ENCODE measurements around the gene SMURF1. TPM values are rescaled to one million over a fixed set of nuclear protein-coding genes. Genes with fewer than 3 reads are reported as not detected.
"Not testable (repeated sequence)": the region's sequence is repeated elsewhere in the genome, so short reads cannot be mapped to it uniquely, and the experiment has no call there.

The SMURF1 gene
- total RNA-seq, 1 experiment from 2014 or later = 19.7 TPM

- no peak overlapping the region for H3K4me3 ChIP-seq (ENCODE audit: insufficient read depth, low read depth, low read length)
- H3K27me3 ChIP-seq (ENCODE audit: control insufficient read depth, insufficient read depth, low read length) = no peaks in the 10 kb centered on the region
- DNase-seq = no peak
- H3K36me3 ChIP-seq (replicated peaks; ENCODE audit: control insufficient read depth, insufficient read depth, low read length) = no peaks in the 10 kb centered on the region
Observed at GRCh38 chr7:99102361-99102760, 41.5 kb downstream of the SMURF1 start.

GRCh38 chr7:99101516-99101915 is 42.4 kb downstream of the SMURF1 start:
- H3K4me3 ChIP-seq (ENCODE audit: insufficient read depth, low read depth, low read length); DNase-seq; H3K27me3 ChIP-seq (ENCODE audit: control insufficient read depth, insufficient read depth, low read length); H3K36me3 ChIP-seq (replicated peaks; ENCODE audit: control insufficient read depth, insufficient read depth, low read length): not testable (repeated sequence)

- no peaks in the 10 kb centered on the region for H3K27me3 ChIP-seq (ENCODE audit: control insufficient read depth, insufficient read depth, low read length)
- H3K36me3 ChIP-seq (replicated peaks; ENCODE audit: control insufficient read depth, insufficient read depth, low read length) = no peaks in the 10 kb centered on the region
- no peak overlapping the region for H3K4me3 ChIP-seq (ENCODE audit: insufficient read depth, low read depth, low read length)
- DNase-seq = no peak
Observed at GRCh38 chr7:99099499-99100077, 44.3 kb downstream of the SMURF1 start.

GRCh38 chr7:99098824-99099498 is 44.9 kb downstream of the SMURF1 start:
- Histone ChIP-seq H3K36me3 (replicated peaks; ENCODE audit: control insufficient read depth, insufficient read depth, low read length) (no peaks in the 10 kb centered on the region), H3K4me3 (ENCODE audit: insufficient read depth, low read depth, low read length) (no peak overlapping the region), H3K27me3 (ENCODE audit: control insufficient read depth, insufficient read depth, low read length) (no peaks in the 10 kb centered on the region)
- DNase-seq = peak; percentile 30

GRCh38 chr7:99098286-99098823 is 45.6 kb downstream of the SMURF1 start:
- Histone ChIP-seq H3K27me3 (ENCODE audit: control insufficient read depth, insufficient read depth, low read length) (no peaks in the 10 kb centered on the region), H3K4me3 (ENCODE audit: insufficient read depth, low read depth, low read length) (no peak overlapping the region), H3K36me3 (replicated peaks; ENCODE audit: control insufficient read depth, insufficient read depth, low read length) (no peaks in the 10 kb centered on the region)
- DNase-seq = no peak

GRCh38 chr7:99097730-99098129 is 46.2 kb downstream of the SMURF1 start:
- Histone ChIP-seq H3K36me3 (replicated peaks; ENCODE audit: control insufficient read depth, insufficient read depth, low read length) (no peaks in the 10 kb centered on the region), H3K4me3 (ENCODE audit: insufficient read depth, low read depth, low read length) (no peak overlapping the region), H3K27me3 (ENCODE audit: control insufficient read depth, insufficient read depth, low read length) (no peaks in the 10 kb centered on the region)
- DNase-seq = no peak

GRCh38 chr7:99096124-99096887 is 47.6 kb downstream of the SMURF1 start:
- no peak overlapping the region for H3K4me3 ChIP-seq (ENCODE audit: insufficient read depth, low read depth, low read length)
- no peak for DNase-seq
- no peaks in the 10 kb centered on the region for H3K27me3 ChIP-seq (ENCODE audit: control insufficient read depth, insufficient read depth, low read length)
- H3K36me3 ChIP-seq (replicated peaks; ENCODE audit: control insufficient read depth, insufficient read depth, low read length) = no peaks in the 10 kb centered on the region

- DNase-seq = no peak
- H3K27me3 ChIP-seq (ENCODE audit: control insufficient read depth, insufficient read depth, low read length) = no peaks in the 10 kb centered on the region
- no peak overlapping the region for H3K4me3 ChIP-seq (ENCODE audit: insufficient read depth, low read depth, low read length)
- no peaks in the 10 kb centered on the region for H3K36me3 ChIP-seq (replicated peaks; ENCODE audit: control insufficient read depth, insufficient read depth, low read length)
Observed at GRCh38 chr7:99095698-99096097, 48.2 kb downstream of the SMURF1 start.

- H3K4me3 ChIP-seq (ENCODE audit: insufficient read depth, low read depth, low read length) = no peak overlapping the region
- no peaks in the 10 kb centered on the region for H3K27me3 ChIP-seq (ENCODE audit: control insufficient read depth, insufficient read depth, low read length)
- no peak for DNase-seq
- H3K36me3 ChIP-seq (replicated peaks; ENCODE audit: control insufficient read depth, insufficient read depth, low read length) = no peaks in the 10 kb centered on the region
Observed at GRCh38 chr7:99094401-99094800, 49.5 kb downstream of the SMURF1 start.

- DNase-seq = no peak
- Histone ChIP-seq H3K36me3 (replicated peaks; ENCODE audit: control insufficient read depth, insufficient read depth, low read length) (no peaks in the 10 kb centered on the region), H3K4me3 (ENCODE audit: insufficient read depth, low read depth, low read length) (no peak overlapping the region), H3K27me3 (ENCODE audit: control insufficient read depth, insufficient read depth, low read length) (no peaks in the 10 kb centered on the region)
Observed at GRCh38 chr7:99092064-99092720, 51.7 kb downstream of the SMURF1 start.

- no peaks in the 10 kb centered on the region for H3K36me3 ChIP-seq (replicated peaks; ENCODE audit: control insufficient read depth, insufficient read depth, low read length)
- no peak overlapping the region for H3K4me3 ChIP-seq (ENCODE audit: insufficient read depth, low read depth, low read length)
- no peak for DNase-seq
- no peaks in the 10 kb centered on the region for H3K27me3 ChIP-seq (ENCODE audit: control insufficient read depth, insufficient read depth, low read length)
Observed at GRCh38 chr7:99090771-99091542, 53.0 kb downstream of the SMURF1 start.

GRCh38 chr7:99089914-99090629 is 53.8 kb downstream of the SMURF1 start:
- Histone ChIP-seq H3K4me3 (ENCODE audit: insufficient read depth, low read depth, low read length) (no peak overlapping the region), H3K27me3 (ENCODE audit: control insufficient read depth, insufficient read depth, low read length) (no peaks in the 10 kb centered on the region), H3K36me3 (replicated peaks; ENCODE audit: control insufficient read depth, insufficient read depth, low read length) (no peaks in the 10 kb centered on the region)
- DNase-seq = no peak

- Histone ChIP-seq H3K27me3 (ENCODE audit: control insufficient read depth, insufficient read depth, low read length) (no peaks in the 10 kb centered on the region), H3K4me3 (ENCODE audit: insufficient read depth, low read depth, low read length) (no peak overlapping the region), H3K36me3 (replicated peaks; ENCODE audit: control insufficient read depth, insufficient read depth, low read length) (no peaks in the 10 kb centered on the region)
- no peak for DNase-seq
Observed at GRCh38 chr7:99086944-99087343, 57.0 kb downstream of the SMURF1 start.
